Ovary (tissue), 9 donors: ENCODE measurements around the gene CHCHD3. TPM values are rescaled to one million over a fixed set of nuclear protein-coding genes. Genes with fewer than 3 reads are reported as not detected.

Source experiments
- DNase-seq, 5 donors: peaks; one replicate each; pipeline ENCODE4 v3.0.0-alpha.2; 2019 to 2020
- H3K27ac ChIP-seq, 2 donors: fragments of 200-600 bp; one replicate each; pipeline versions ENCODE4 v1.5.1 to v1.8.0; 2019 to 2022
- H3K27me3 ChIP-seq: fragments of 200-600 bp; one replicate; pipeline ENCODE4 v1.8.0; 2022
- H3K36me3 ChIP-seq: fragments of 200-600 bp; sonication (generic); one replicate; pipeline ENCODE4 v1.5.1; 2019
- H3K4me1 ChIP-seq: one replicate; pipeline ENCODE4 v1.8.1; 2013; ENCODE audit warnings: mild to moderate bottlenecking, moderate library complexity; ENCODE audit not compliant: insufficient read depth
- H3K4me3 ChIP-seq: fragments of 200-600 bp; sonication (generic); one replicate; pipeline ENCODE4 v1.5.1; 2017
- H3K9me3 ChIP-seq, 2 donors: fragments of 200-600 bp in 1 of 2; sonication (generic) in 1 of 2; one replicate each; pipeline versions ENCODE4 v1.5.1 to v1.8.1; 2013 to 2019; ENCODE audit warnings: mild to moderate bottlenecking in 1 of 2, moderate library complexity in 1 of 2
- CTCF ChIP-seq, 3 donors: fragments of 450-650 bp in 2 of 3; fragments of 200-600 bp in 1 of 3; IDR thresholded peaks; one replicate each; pipeline versions ENCODE4 v1.5.1 to v1.8.0; 2016 to 2022; ENCODE audit warnings: antibody characterized with exemption in 3 of 3, mild to moderate bottlenecking in 1 of 3
- EP300 ChIP-seq: sonication (generic); formaldehyde crosslinking; IDR thresholded peaks from one replicate; pipeline ENCODE4 v1.6.1; 2017; ENCODE audit warnings: antibody characterized with exemption
- POLR2A ChIP-seq: fragments of 450-650 bp; IDR thresholded peaks from one replicate; pipeline ENCODE4 v1.6.1; 2017; ENCODE audit warnings: antibody characterized with exemption, mild to moderate bottlenecking, moderate library complexity
- WGBS, 3 donors: extraction: QIAGEN DNeasy Blood & Tissue Kit in 1 of 3; methylation state at CpG; one replicate each; pipeline versions ENCODE4 v1.1.5 to v1.1.7; 2013 to 2017; 5-methylcytosine and 5-hydroxymethylcytosine counted together
- intact Hi-C, 4 donors: fragments of 100-400 bp; cut with DNase I; formaldehyde crosslinking; loops; one replicate each; pipeline versions ENCODE4 v1.11.0 to v1.15.1; 2022 to 2023
- polyA plus RNA-seq, 2 donors: library from polyadenylated mRNA; stranded (reverse); fragments of 200-250 nt in 1 of 2; fragments of 350-450 nt in 1 of 2; fragmentation: Illumina TruSeq in 1 of 2; extraction: RNeasy Lipid Tissue Mini Kit (QIAGEN cat#74804) in 1 of 2; gene quantifications; one replicate each; pipeline ENCODE4 v1.2.3, GENCODE V29; 2013 to 2014
- total RNA-seq, 7 donors: library from RNA; depleted of rRNA in 2 of 7; stranded (reverse); fragments of >200 nt in 2 of 7; fragmentation: NEBNext Ultra II Directional in 3 of 7; extraction: Animal tissue kit (Norgen Biotek cat#: 25700) in 3 of 7; gene quantifications; one replicate each; pipeline versions ENCODE4 v1.1.0 to v1.2.4, GENCODE V29; 2016 to 2023
- donor health status: DM: no; HTN: no; CAD: no; lungs with moderate emphysema.
- donor health status: DM: no; HTN: no; CAD: no.
- donor health status: Bipolar disorder and iron deficiency.
- donor health status: DM: yes; HTN: yes; CAD: no.
- donor health status: DM: no; HTN: no; CAD: no.
- donor health status: DM: yes; HTN: yes; CAD: no.

Gene CHCHD3
- total and polyA plus RNA-seq, 9 donors, result 31.4 to 59.1 (median 36.7) TPM

DNA sequence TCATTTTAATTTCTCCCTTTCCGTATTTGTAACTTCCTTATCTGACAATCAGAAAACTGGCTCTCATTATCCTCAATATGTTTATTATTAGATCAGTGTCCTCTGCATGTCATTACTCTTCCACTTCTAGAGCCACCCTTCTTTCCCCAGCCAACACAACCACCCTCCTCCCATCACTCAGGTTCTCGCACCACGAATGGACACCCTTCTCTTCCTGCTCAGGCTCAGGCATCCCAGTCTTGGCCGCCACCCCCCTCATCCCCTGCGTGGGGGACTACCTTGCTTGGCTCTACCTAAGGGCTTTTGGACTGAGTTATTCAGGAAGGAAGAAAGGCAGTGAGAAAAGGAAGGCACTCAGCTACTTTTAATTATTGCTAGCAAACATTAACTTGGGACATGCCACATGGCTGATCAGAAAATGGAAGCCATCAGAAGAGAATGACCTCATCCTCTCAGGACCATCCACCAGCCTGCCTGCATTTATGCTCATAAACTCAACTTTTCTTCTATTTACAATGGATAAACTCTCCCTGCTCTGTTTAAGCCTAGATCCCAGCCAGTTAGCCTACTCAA, 305.8 kb downstream of the CHCHD3 start:
- Histone ChIP-seq H3K4me3 (no peak overlapping the region), H3K4me1 (no peaks in the 10 kb centered on the region), H3K27me3 (no peaks in the 10 kb centered on the region), H3K27ac (no peak overlapping the region), H3K36me3 (no peaks in the 10 kb centered on the region), H3K9me3 (no peaks in the 10 kb centered on the region)
- TF ChIP-seq POLR2A (no peak), CTCF (IDR thresholded peaks at IDR 0.05) (no peak), EP300 (no peak)
- 81 to 83% (median 82%) methylated on average over 5 of the region's 5 CpGs for WGBS, 3 donors
- DNase-seq, result no peak
- intact Hi-C loops, result no loop called here

- Histone ChIP-seq H3K4me1 (no peaks in the 10 kb centered on the region), H3K27me3 (no peaks in the 10 kb centered on the region), H3K9me3 (no peaks in the 10 kb centered on the region), H3K4me3 (no peak overlapping the region), H3K27ac (no peak overlapping the region), H3K36me3 (no peaks in the 10 kb centered on the region)
- intact Hi-C loops, result no loop called here
- TF ChIP-seq POLR2A (no peak), EP300 (no peak), CTCF (IDR thresholded peaks at IDR 0.05) (no peak)
- no peak for DNase-seq
- WGBS, 3 donors, result 71 to 87% (median 83%) methylated on average over 5 of the region's 5 CpGs
Measured at GRCh38 chr7:132773527-132773956, 308.3 kb downstream of the CHCHD3 start.

GRCh38 chr7:132771301-132771730, 310.6 kb downstream of the CHCHD3 start:
- Histone ChIP-seq H3K4me3 (no peak overlapping the region), H3K9me3 (no peaks in the 10 kb centered on the region), H3K4me1 (no peaks in the 10 kb centered on the region), H3K27ac (no peak overlapping the region), H3K27me3 (no peaks in the 10 kb centered on the region), H3K36me3 (no peaks in the 10 kb centered on the region)
- TF ChIP-seq POLR2A (no peak), CTCF (IDR thresholded peaks at IDR 0.05) (no peak), EP300 (no peak)
- intact Hi-C loops, result no loop called here
- no peak for DNase-seq
- WGBS, 3 donors, result 33 to 47% (median 37%) methylated on average over 6 of the region's 6 CpGs

GRCh38 chr7:132770055-132770454, 311.8 kb downstream of the CHCHD3 start:
- WGBS, 3 donors, result 86 to 95% (median 90%) methylated on average over 2 of the region's 2 CpGs
- TF ChIP-seq EP300 (no peak), CTCF (IDR thresholded peaks at IDR 0.05) (no peak), POLR2A (no peak)

More at GRCh38 chr7:132770055-132770454, 311.8 kb downstream of the CHCHD3 start:
- H3K36me3 ChIP-seq, result no peaks in the 10 kb centered on the region
- H3K4me1 ChIP-seq, result no peaks in the 10 kb centered on the region
- H3K27me3 ChIP-seq, result no peaks in the 10 kb centered on the region
- no peaks in the 10 kb centered on the region for H3K9me3 ChIP-seq
- intact Hi-C loops, result no loop called here
- DNase-seq, result no peak
- no peak overlapping the region for H3K27ac ChIP-seq
- H3K4me3 ChIP-seq, result no peak overlapping the region
